ENCODE data around the gene RABGAP1.

Gene RABGAP1

DNA sequence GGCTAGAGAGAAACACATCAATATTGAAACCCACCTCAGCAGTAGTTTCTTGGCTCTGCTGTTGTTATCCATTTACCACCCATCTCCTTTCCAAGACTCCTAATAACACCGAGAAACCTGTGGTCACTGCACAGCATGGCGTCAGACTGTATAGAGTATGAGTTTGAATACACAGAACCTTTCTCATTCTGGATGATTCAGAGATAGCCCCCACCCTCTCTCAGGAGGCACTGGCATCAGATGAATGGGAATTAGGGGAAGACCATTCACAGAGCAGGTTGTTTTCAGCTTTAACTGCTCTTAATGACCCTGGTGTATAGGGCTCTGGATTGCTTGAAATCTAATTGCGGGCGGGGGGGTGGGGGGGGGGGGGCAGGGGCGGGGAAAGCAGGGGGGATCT lies 179.3 kb downstream of the RABGAP1 start:
- DNase-seq, result no peak

DNA sequence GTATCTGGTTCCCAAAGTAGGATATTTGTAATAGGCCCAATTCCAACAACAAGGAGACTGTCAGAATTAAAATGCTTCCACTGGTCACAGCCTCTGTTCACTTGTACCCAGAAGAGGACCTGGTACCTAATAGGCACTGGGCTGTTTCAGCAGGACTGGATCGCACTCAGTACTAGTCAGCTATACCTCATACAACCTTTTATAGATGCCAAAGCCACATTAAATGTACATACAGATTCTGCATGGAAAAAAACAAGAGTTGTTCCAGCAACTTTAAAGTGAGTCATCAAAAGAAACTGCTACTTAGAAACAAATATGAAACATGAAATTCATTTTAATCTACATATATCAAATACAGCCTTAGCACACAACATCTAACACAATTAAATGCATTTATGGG lies 180.1 kb downstream of the RABGAP1 start:
- DNase-seq, result no peak

DNA sequence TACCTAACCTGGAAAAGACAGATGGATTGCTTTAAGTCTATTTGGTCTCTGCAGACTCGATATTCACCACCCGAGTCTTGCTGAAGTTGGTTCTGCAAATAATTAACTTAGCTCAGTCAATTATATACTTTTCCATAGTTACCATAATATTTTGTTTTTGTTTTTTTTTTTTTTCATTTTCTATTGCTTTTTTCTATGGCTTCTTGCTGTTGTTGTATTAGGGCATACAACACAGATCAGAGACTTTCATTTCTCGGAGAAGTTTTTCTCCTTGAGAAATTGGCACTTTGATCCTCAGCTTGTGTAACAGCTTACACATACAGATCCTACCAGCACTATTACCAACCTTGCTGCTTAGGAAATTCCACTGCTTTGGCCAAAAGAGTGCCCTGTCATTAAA lies 180.6 kb downstream of the RABGAP1 start:
- no peak for DNase-seq

DNA sequence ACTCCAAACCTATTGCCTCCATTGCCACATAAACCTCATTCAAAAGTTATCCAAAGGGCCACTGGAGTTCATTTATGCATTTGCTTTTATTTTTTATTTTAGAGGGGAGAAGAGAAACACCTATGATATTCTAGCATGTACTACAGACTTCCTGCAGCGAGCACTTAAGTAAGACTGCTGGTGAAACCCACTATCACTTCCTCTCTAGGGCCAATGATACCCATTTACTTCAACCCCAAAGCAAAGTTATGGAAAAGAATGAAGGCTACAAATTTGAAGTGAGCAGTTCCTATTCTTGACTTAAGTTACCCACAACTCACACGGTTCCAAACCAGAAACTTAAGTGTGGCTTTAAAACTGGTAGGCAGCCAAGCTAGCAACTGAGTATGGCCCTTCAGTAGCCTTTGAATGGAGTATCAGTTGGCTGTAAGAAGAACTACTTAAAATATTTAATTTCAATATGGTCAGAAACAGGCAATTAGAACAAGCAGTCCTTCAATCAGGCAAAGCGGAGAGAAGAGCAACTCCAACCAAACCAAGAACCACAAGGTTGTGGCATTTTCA lies 186.8 kb downstream of the RABGAP1 start:
- no peak for DNase-seq

DNA sequence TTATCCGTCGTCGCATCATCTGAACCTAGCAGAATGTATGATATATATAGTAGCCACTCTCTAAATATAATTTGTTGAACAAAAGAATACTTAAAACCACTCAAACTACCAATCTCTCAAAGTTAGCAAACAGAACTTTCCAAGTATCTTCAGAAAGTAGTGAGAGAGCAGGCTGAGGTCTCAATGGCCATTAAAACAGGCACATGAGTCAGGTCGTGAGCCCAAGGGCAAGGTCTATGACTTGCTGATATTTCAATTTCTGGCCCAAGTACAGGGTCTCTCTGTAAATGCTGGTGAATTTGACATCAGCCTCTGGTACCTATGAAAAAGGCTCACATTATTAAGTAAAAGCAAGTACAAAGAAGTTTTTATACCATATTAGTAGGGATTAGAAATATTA lies 187.8 kb downstream of the RABGAP1 start:
- no peak for DNase-seq

- DNase-seq, result no peak
Measured at GRCh38 chr9:123129423-123129822, 188.6 kb downstream of the RABGAP1 start.

DNA sequence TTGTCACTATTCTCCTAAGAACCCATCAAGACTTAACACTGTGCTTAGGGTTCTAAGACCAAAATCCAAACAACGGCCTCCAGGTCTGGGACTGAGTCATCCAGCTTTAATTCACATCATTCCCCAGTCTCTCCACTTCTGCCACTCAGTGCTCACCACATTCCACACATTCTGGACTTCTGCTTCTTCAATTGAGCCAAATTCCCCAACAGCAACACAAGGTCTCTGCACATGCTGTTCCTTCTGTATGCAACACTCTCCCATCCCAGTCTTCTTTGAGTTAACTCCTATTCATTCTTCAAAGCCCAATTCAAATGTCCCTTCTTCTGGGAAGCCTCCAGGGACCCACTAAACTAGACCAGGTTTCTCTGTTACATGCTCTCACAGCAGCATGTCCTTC lies 190.4 kb downstream of the RABGAP1 start:
- no peak for DNase-seq

DNA sequence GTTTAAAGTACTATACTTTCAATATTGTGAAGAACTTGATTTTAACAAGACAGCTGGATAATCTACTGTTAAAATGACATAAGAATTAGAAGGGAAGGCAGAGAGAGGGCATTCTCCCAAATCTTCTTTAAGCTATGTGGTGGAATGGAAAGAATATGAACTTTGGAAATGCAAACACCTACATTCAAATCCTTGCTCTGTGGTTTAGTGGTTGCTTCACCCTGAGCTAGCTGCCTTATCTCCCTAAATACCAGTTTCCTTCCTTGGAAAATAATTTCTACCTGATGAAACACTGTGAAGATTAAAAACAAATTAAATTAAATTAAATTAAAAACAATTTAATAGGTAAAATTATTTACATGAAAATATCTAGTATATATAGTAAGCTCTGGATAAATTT lies 191.2 kb downstream of the RABGAP1 start:
- no peak for DNase-seq

DNA sequence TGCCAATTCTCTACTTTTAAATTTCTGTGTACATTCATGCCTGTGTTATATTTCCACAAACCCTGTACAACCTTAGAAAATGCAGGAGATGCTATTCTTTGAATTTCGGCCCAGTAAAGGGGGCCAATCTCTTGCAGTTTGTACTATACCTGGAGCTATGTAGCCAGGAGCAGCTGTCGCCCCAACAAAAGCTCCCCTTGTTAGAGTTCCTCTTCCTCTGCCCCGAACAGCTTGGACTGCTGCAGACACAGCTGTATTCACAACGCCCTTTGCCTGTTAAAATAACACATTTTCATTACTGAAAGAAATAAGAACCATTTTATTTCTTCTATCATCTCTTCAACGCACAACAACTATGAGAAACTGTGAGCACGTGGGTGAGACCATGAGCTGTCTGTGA lies 191.9 kb downstream of the RABGAP1 start:
- no peak for DNase-seq

- no peak for DNase-seq
Measured at GRCh38 chr9:123135430-123135829, 194.6 kb downstream of the RABGAP1 start.

DNA sequence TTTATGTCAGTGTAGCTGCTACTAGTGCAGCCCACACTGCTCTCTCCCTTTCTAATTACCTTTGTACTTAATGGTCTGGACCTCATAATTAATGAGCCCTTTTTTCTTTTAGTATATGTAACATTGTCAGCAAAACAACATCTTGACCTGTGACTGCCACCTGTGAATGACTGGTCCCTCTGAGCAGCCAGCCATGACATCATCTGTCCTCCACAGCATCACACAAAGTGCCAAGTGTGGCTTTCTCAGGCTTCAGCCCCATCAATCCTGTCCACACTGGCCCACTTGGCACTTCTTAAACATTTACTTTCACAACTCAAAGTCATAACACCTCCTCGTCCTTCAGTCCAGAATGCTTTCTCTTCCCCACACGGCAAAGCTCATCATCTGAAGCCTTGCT lies 197.3 kb downstream of the RABGAP1 start:
- DNase-seq, result no peak

DNA sequence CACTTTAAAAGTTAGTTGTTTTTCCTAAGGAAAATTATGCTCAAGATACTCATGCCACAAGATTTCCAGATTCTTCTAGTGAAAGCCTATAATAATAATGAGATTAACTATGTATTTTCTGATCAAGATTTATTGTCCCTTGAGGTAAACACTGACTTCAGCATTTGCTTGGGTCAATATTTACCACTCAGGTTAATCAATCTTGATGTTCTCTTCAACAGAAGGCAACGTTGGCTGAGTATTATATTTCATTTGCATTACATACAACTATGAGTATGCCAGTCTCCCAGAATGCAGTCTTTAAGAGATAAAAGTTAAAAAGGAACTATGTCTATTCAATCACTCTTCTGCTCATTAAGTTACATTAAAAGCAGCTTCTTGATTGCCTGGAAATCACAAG lies 208.2 kb downstream of the RABGAP1 start:
- DNase-seq, result no peak

DNA sequence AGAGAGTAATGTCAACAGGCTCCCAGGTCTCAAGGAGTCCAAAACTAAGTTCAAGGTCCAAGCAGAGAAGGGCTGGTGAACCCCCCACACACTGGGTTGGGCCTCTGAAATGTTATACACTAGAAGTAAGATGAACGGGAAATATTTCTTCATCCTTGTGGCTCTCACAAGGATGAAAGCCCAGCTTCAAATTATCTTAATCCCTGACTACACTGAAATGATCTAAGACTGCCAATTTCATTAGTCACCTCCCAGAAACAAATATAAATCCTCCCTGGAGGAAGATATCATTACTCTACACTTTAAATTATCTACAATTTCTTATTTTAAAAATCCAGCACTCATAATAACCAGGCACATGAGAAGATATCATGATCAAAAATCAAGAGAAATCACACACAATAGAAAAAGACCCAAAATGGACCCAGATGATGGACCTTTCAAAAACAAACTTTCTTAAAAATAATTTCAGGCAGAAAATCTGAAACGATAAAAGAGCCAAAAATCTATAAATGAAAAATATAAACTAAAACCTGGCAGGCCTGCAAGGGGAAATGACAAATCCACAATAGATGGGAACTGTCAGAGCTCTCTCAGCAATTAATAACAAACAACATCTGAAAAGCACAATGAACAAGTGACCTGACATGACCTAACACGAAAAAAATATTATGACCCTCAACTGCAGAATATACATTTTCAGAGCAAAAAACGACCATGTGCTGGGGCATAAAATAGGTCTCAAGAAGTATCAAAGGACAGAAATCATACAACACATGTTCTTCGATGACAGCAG lies 210.1 kb downstream of the RABGAP1 start:
- DNase-seq, result no peak
